Stimulated activated CD4-positive, alpha-beta T cell treated with anti-CD3 and anti-CD28 coated beads, Interleukin-12 subunit alpha, Interleukin-12 subunit beta, amount 100 ng/mL, for 24 hours (primary cell): ENCODE results near the gene JKAMP.

Experiments used
- DNase-seq, 2 experiments: peaks; one replicate each; pipeline ENCODE4 v3.0.0-alpha.2; 2020; ENCODE audit warnings: low read depth in 2 of 2

JKAMP gene

GRCh38 chr14:59540852-59541251 is 56.5 kb downstream of the JKAMP start:
- DNase-seq, result no peak

- DNase-seq, result no peak
Observed at GRCh38 chr14:59541731-59542130, 57.4 kb downstream of the JKAMP start.

- DNase-seq, result no peak
Observed at GRCh38 chr14:59543873-59544272, 59.6 kb downstream of the JKAMP start.

- no peak for DNase-seq
Observed at GRCh38 chr14:59547310-59547709, 63.0 kb downstream of the JKAMP start.
